SK-N-SH treated with all-trans-retinoic acid at 6 μM for 48 hours (cell line): ENCODE measurements around the gene S100A11.

Experiments used
- ATAC-seq: fragments of 200-7000 bp; cut with Tn5 transposase; 3 replicates; pipeline ENCODE4 v1.9.1; 2020; ENCODE audit warnings: mild to moderate bottlenecking, moderate library complexity
- ARNTL ChIP-seq: fragments of 450-650 bp; formaldehyde crosslinking; IDR thresholded peaks from 2 replicates; pipeline ENCODE4 v1.5.0; 2020; ENCODE audit warnings: low read depth, mild to moderate bottlenecking, moderate library complexity, borderline replicate concordance
- BACH2 ChIP-seq: fragments of 250-450 bp; sonication (Bioruptor Pico); IDR thresholded peaks from 2 replicates; pipeline ENCODE4 v1.9.0; 2021; ENCODE audit warnings: mild to moderate bottlenecking, borderline replicate concordance
- CSRNP3 ChIP-seq: fragments of 250-450 bp; sonication (Bioruptor Pico); IDR thresholded peaks from 2 replicates; pipeline ENCODE4 v1.5.1; 2021; ENCODE audit warnings: mild to moderate bottlenecking, moderate library complexity
- GLIS3 ChIP-seq: fragments of 250-450 bp; sonication (Bioruptor Pico); IDR thresholded peaks from 2 replicates; pipeline ENCODE4 v1.5.0; 2020; ENCODE audit warnings: mild to moderate bottlenecking, moderate library complexity
- ISL1 ChIP-seq: fragments of 250-450 bp; sonication (Bioruptor Pico); IDR thresholded peaks from 2 replicates; pipeline ENCODE4 v2.1.2; 2022; ENCODE audit warnings: mild to moderate bottlenecking, moderate library complexity
- OSR1 ChIP-seq: fragments of 250-450 bp; sonication (Bioruptor Pico); IDR thresholded peaks from 2 replicates; pipeline ENCODE4 v1.8.0; 2022; ENCODE audit warnings: moderate library complexity, mild to moderate bottlenecking, inconsistent platforms
- POU6F1 ChIP-seq: fragments of 250-450 bp; sonication (Bioruptor Pico); IDR thresholded peaks from 2 replicates; pipeline ENCODE4 v1.8.0; 2021; ENCODE audit warnings: low read depth, mild to moderate bottlenecking, moderate library complexity, borderline replicate concordance
- PPARA ChIP-seq: fragments of 250-450 bp; sonication (Bioruptor Pico); IDR thresholded peaks from 2 replicates; pipeline ENCODE4 v1.5.0; 2020; ENCODE audit warnings: mild to moderate bottlenecking, borderline replicate concordance
- RARB ChIP-seq: fragments of 250-450 bp; sonication (Bioruptor Pico); IDR thresholded peaks from 2 replicates; pipeline ENCODE4 v1.8.0; 2021; ENCODE audit warnings: mild to moderate bottlenecking, moderate library complexity
- SNAI2 ChIP-seq: fragments of 250-450 bp; sonication (Bioruptor Pico); IDR thresholded peaks from 2 replicates; pipeline ENCODE4 v1.5.0; 2020; ENCODE audit warnings: mild to moderate bottlenecking, moderate library complexity
- TCF4 ChIP-seq: fragments of 250-450 bp; sonication (Bioruptor Pico); IDR thresholded peaks from 2 replicates; pipeline ENCODE4 v1.8.0; 2021; ENCODE audit warnings: mild to moderate bottlenecking, moderate library complexity, borderline replicate concordance
- TOX ChIP-seq: fragments of 250-450 bp; sonication (Bioruptor Pico); IDR thresholded peaks from 2 replicates; pipeline ENCODE4 v1.8.0; 2021; ENCODE audit warnings: mild to moderate bottlenecking, moderate library complexity, borderline replicate concordance
- TSHZ2 ChIP-seq: fragments of 250-450 bp; sonication (Bioruptor Pico); IDR thresholded peaks from 2 replicates; pipeline ENCODE4 v1.5.0; 2020; ENCODE audit warnings: mild to moderate bottlenecking, moderate library complexity
- ZC3H10 ChIP-seq: fragments of 250-450 bp; sonication (Bioruptor Pico); IDR thresholded peaks from 2 replicates; pipeline ENCODE4 v1.5.1; 2021; ENCODE audit warnings: mild to moderate bottlenecking, moderate library complexity
- ZFP3 ChIP-seq: fragments of 250-450 bp; sonication (Bioruptor Pico); IDR thresholded peaks from 2 replicates; pipeline ENCODE4 v1.5.0; 2020; ENCODE audit warnings: mild to moderate bottlenecking, moderate library complexity
- ZFP30 ChIP-seq: fragments of 450-650 bp; formaldehyde crosslinking; IDR thresholded peaks from 2 replicates; pipeline ENCODE4 v1.5.0; 2022; ENCODE audit warnings: mild to moderate bottlenecking, moderate library complexity
- ZNF565 ChIP-seq: fragments of 450-650 bp; formaldehyde crosslinking; conservative IDR thresholded peaks from 2 replicates; pipeline ENCODE4 v1.5.0; 2020; ENCODE audit warnings: low read depth, mild to moderate bottlenecking, moderate library complexity
- ZNF70 ChIP-seq: fragments of 450-650 bp; formaldehyde crosslinking; IDR thresholded peaks from 2 replicates; pipeline ENCODE4 v1.5.0; 2020; ENCODE audit warnings: mild to moderate bottlenecking, moderate library complexity
- ZNF8 ChIP-seq: fragments of 450-650 bp; formaldehyde crosslinking; IDR thresholded peaks from 2 replicates; pipeline ENCODE4 v1.5.0; 2020; ENCODE audit warnings: mild to moderate bottlenecking, moderate library complexity
- TF ChIP-seq, protein P1 (sequence below): fragments of 250-450 bp; sonication (Bioruptor Pico); IDR thresholded peaks from 2 replicates; pipeline ENCODE4 v1.8.0; 2020; ENCODE audit warnings: mild to moderate bottlenecking, moderate library complexity, borderline replicate concordance

The S100A11 gene

GRCh38 chr1:151990856-151991198 is 46.0 kb downstream of the S100A11 start:
- ATAC-seq: peak; percentile 2; the same call in 1 of the 3 replicates
- TF ChIP-seq ZC3H10 (CRISPR knock-in tag): no peak
- TF ChIP-seq ZFP3: peak; percentile 87
- TF ChIP-seq, all 23 proteins: peak for 1

DNA sequence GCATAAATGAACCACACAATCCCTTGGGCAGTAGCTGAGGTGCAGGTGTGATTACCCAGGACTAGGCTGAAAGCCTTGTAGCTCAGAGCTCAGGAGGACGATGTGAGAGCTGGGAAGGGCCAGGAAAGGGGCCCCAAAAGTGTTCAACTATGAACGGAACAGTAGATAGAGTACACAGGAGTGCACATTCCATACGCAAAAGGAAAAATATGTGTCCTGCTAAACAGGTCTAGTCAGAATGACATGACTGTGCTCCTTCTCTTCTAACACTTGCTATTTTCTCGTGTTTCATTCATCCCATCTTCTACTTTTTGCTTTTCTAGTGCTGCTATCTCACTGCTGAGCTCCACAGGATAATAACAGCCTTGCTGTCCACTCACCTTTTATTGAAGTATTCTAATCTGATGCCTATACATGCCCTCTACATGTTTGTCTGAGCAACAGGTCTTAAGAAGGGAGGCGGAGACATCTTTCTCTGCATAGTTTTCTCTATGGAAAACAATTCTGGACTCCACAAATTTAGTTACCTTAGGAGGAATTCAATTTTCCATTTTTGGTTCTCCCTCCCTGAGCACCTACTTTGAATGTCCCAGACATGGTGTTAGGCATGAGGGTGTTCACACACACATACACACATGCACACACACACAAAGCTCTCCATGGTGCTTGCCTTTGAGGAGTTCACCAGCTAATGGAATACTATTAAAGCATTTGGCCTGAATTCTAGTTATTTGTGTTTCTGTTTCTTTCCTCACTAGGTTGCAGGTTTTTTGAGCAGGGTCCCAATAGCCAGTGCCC is 46.5 kb downstream of the S100A11 start:
- TF ChIP-seq ZNF565 (CRISPR knock-in tag) (no peak), TSHZ2 (CRISPR knock-in tag) (no peak), ZNF8 (CRISPR knock-in tag) (no peak), ISL1 (CRISPR knock-in tag) (no peak), OSR1 (CRISPR knock-in tag) (no peak), ZFP3 (no peak), CSRNP3 (CRISPR knock-in tag) (no peak), TCF4 (CRISPR knock-in tag) (no peak)
- TF ChIP-seq, protein P1, sequence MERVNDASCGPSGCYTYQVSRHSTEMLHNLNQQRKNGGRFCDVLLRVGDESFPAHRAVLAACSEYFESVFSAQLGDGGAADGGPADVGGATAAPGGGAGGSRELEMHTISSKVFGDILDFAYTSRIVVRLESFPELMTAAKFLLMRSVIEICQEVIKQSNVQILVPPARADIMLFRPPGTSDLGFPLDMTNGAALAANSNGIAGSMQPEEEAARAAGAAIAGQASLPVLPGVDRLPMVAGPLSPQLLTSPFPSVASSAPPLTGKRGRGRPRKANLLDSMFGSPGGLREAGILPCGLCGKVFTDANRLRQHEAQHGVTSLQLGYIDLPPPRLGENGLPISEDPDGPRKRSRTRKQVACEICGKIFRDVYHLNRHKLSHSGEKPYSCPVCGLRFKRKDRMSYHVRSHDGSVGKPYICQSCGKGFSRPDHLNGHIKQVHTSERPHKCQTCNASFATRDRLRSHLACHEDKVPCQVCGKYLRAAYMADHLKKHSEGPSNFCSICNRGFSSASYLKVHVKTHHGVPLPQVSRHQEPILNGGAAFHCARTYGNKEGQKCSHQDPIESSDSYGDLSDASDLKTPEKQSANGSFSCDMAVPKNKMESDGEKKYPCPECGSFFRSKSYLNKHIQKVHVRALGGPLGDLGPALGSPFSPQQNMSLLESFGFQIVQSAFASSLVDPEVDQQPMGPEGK (CRISPR knock-in tag): no peak
- TF ChIP-seq, all 23 proteins: peak for 0
- no peak for ATAC-seq

GRCh38 chr1:151989211-151989862 is 47.5 kb downstream of the S100A11 start:
- TF ChIP-seq ZNF565 (CRISPR knock-in tag) (no peak), TCF4 (CRISPR knock-in tag) (no peak), SNAI2 (CRISPR knock-in tag) (no peak), GLIS3 (CRISPR knock-in tag) (no peak), ISL1 (CRISPR knock-in tag) (no peak)
- TF ChIP-seq, protein P1 (CRISPR knock-in tag): no peak
- ATAC-seq: peak; percentile 54

DNA sequence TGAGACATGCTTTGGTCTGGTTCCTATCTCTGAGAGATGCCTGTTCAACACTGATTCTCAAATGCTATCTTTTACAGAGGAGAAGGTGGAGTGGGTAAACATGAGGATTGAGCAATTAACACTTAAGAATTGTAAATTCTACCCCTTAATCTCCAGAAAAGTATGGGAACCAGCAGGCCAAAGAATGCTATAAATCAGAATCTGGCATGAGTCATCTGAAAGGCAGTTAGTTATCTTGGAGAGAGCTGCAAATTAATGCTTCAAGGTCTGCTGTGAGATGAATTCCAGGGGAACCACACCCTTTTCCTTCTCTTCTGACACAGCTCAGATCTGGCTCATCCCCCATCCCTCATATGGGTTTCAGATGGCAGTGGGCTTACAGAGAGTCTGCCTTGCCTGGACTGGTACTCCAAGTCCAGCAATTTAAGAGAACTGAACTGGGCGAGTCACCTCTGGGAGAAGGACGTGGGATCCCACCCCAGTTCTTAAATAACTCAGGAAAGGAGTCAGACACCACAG is 48.3 kb downstream of the S100A11 start:
- peak; percentile 39 for ATAC-seq
- TF ChIP-seq ZNF565 (CRISPR knock-in tag): no peak
- TF ChIP-seq RARB: peak; percentile 73; the same call in 1 of the 2 replicates
- TF ChIP-seq ZNF70 (CRISPR knock-in tag): no peak
- no peak for TF ChIP-seq TCF4 (CRISPR knock-in tag)
- no peak for TF ChIP-seq OSR1 (CRISPR knock-in tag)
- no peak for TF ChIP-seq SNAI2 (CRISPR knock-in tag)
- TF ChIP-seq CSRNP3 (CRISPR knock-in tag): no peak
- peak; percentile 84 for TF ChIP-seq ZC3H10 (CRISPR knock-in tag)
- no peak for TF ChIP-seq ZNF8 (CRISPR knock-in tag)
- no peak for TF ChIP-seq ZFP30 (CRISPR knock-in tag)
- no peak for TF ChIP-seq PPARA (CRISPR knock-in tag)
- TF ChIP-seq TOX: peak; percentile 90
- TF ChIP-seq POU6F1: no peak
- TF ChIP-seq ARNTL (CRISPR knock-in tag): no peak
- TF ChIP-seq BACH2: no peak
- TF ChIP-seq GLIS3 (CRISPR knock-in tag): no peak
- no peak for TF ChIP-seq ZFP3
